A549 (cell line): ENCODE measurements around the gene MRPL23. TPM values are rescaled to one million over a fixed set of nuclear protein-coding genes. Genes with fewer than 3 reads are reported as not detected.

Experiments
- ATAC-seq, 2 experiments: fragments of 200-7000 bp in 1 of 2; fragments of >200 bp in 1 of 2; cut with Nextera tagmentation in 1 of 2; cut with Tn5 transposase in 1 of 2; 3 replicates each; pipeline versions ENCODE4 v1.8.0 to v1.9.1; 2018 to 2020; ENCODE audit warnings: mild to moderate bottlenecking in 1 of 2, moderate library complexity in 1 of 2
- CTCF ChIA-PET: fragments of 300-600 bp; sonication (Branson Sonifier 250); formaldehyde crosslinking; extraction: SDS; loops from one replicate; lab custom pipeline; 2021; ENCODE audit warnings: antibody characterized with exemption, inconsistent platforms; lab: Yijun Ruan, JAX
- POLR2A ChIA-PET: fragments of 350-600 bp; formaldehyde crosslinking; extraction: SDS; loops from one replicate; lab custom pipeline; 2021; ENCODE audit warnings: antibody characterized with exemption, inconsistent platforms; lab: Yijun Ruan, JAX
- DNase-seq, 2 experiments: peaks; one replicate each; pipeline versions ENCODE4 v3.0.0 to v3.0.0-alpha.2; 2011 to 2016; ENCODE audit warnings: low read depth in 1 of 2, low spot score in 1 of 2
- FAIRE-seq: peaks from 2 replicates; lab custom pipeline; 2011; peaks lifted over from hg19 to GRCh38; lab: Jason Lieb, UNC
- H3K27ac ChIP-seq, 2 experiments: fragments of >200 bp; sonication (Bioruptor Twin); formaldehyde crosslinking; 3 replicates each; pipeline ENCODE4 v1.5.1; 2016 to 2017
- H3K4me1 ChIP-seq: fragments of >200 bp; sonication (Bioruptor Twin); formaldehyde crosslinking; 3 replicates; pipeline ENCODE4 v1.6.1; 2016
- H3K4me2 ChIP-seq: fragments of >200 bp; sonication (Bioruptor Twin); formaldehyde crosslinking; 3 replicates; pipeline ENCODE4 v1.6.1; 2016
- H3K4me3 ChIP-seq: fragments of >200 bp; sonication (Bioruptor Twin); formaldehyde crosslinking; 3 replicates; pipeline ENCODE4 v1.5.1; 2016
- H3K9me3 ChIP-seq: fragments of >200 bp; sonication (Bioruptor Twin); formaldehyde crosslinking; 3 replicates; pipeline ENCODE4 v1.6.1; 2016
- CBX8 ChIP-seq: fragments of 200-600 bp; sonication (generic); IDR thresholded peaks from 2 replicates; pipeline ENCODE4 v1.6.1; 2016
- CHD4 ChIP-seq: fragments of 200-600 bp; sonication (generic); IDR thresholded peaks from 2 replicates; pipeline ENCODE4 v1.6.1; 2016; ENCODE audit warnings: antibody characterized with exemption, mild to moderate bottlenecking, borderline replicate concordance
- EHMT2 ChIP-seq: fragments of 200-600 bp; sonication (generic); IDR thresholded peaks from 2 replicates; pipeline ENCODE4 v1.6.1; 2016; ENCODE audit warnings: antibody characterized with exemption, low read depth, mild to moderate bottlenecking, moderate library complexity
- ESRRA ChIP-seq: fragments of 150-350 bp; IDR thresholded peaks from 2 replicates; pipeline ENCODE4 v1.6.1; 2014; ENCODE audit warnings: mild to moderate bottlenecking, low read length, borderline replicate concordance
- FOSL2 ChIP-seq, 2 experiments: fragments of 450-650 bp in 1 of 2; fragments of >200 bp in 1 of 2; sonication (Bioruptor Twin) in 1 of 2; formaldehyde crosslinking; IDR thresholded peaks; 2 replicates each; pipeline versions ENCODE4 v1.5.0 to v1.6.1; 2016 to 2020; ENCODE audit warnings: mild to moderate bottlenecking in 1 of 2, moderate library complexity in 1 of 2
- FOXS1 ChIP-seq: fragments of 250-450 bp; sonication (Bioruptor Pico); IDR thresholded peaks from 2 replicates; pipeline ENCODE4 v1.5.0; 2020; ENCODE audit warnings: mild to moderate bottlenecking, moderate library complexity
- HOXA7 ChIP-seq: fragments of 250-450 bp; sonication (Bioruptor Pico); IDR thresholded peaks from 2 replicates; pipeline ENCODE4 v1.5.0; 2020; ENCODE audit warnings: mild to moderate bottlenecking, moderate library complexity
- JUN ChIP-seq, 2 experiments: fragments of >200 bp; sonication (Bioruptor Twin); formaldehyde crosslinking; IDR thresholded peaks; 2 replicates in 1 of 2; 3 replicates in 1 of 2; pipeline ENCODE4 v1.6.1; 2016 to 2017
- JUNB ChIP-seq: fragments of >200 bp; sonication (Bioruptor Twin); formaldehyde crosslinking; IDR thresholded peaks from 2 replicates; pipeline ENCODE4 v1.6.1; 2016
- MAZ ChIP-seq: fragments of 150-350 bp; IDR thresholded peaks from 2 replicates; pipeline ENCODE4 v1.6.1; 2014; ENCODE audit warnings: antibody characterized with exemption, low read depth, low read length, borderline replicate concordance
- MYC ChIP-seq: IDR thresholded peaks from 2 replicates; pipeline ENCODE4 v1.6.1; 2012; ENCODE audit warnings: mild to moderate bottlenecking, inconsistent platforms, low read length, improper control_type of control experiment, borderline replicate concordance
- NPAS2 ChIP-seq: fragments of 250-450 bp; sonication (Bioruptor Pico); IDR thresholded peaks from 2 replicates; pipeline ENCODE4 v1.8.0; 2022; ENCODE audit warnings: mild to moderate bottlenecking, moderate library complexity, borderline replicate concordance
- NR3C1 ChIP-seq: fragments of >200 bp; sonication (Bioruptor Twin); formaldehyde crosslinking; IDR thresholded peaks from 3 replicates; pipeline ENCODE4 v1.6.1; 2017
- POLR2AphosphoS2 ChIP-seq: conservative IDR thresholded peaks from 2 replicates; pipeline ENCODE4 v1.6.1; 2012; ENCODE audit warnings: low read length, improper control_type of control experiment, inconsistent platforms
- RCOR1 ChIP-seq: fragments of 150-350 bp; IDR thresholded peaks from 2 replicates; pipeline ENCODE4 v1.6.1; 2014; ENCODE audit warnings: antibody characterized with exemption, low read length, low read depth
- RFX5 ChIP-seq: fragments of 450-650 bp; IDR thresholded peaks from 2 replicates; pipeline ENCODE4 v1.7.1; 2014; ENCODE audit warnings: antibody characterized with exemption, mild to moderate bottlenecking, moderate library complexity
- RNF2 ChIP-seq: fragments of 200-600 bp; sonication (generic); IDR thresholded peaks from 2 replicates; pipeline ENCODE4 v1.6.1; 2016; ENCODE audit warnings: low read depth, mild to moderate bottlenecking, antibody characterized with exemption, moderate library complexity, borderline replicate concordance
- ZSCAN20 ChIP-seq: fragments of 250-450 bp; sonication (Bioruptor Pico); IDR thresholded peaks from 2 replicates; pipeline ENCODE4 v1.8.0; 2022; ENCODE audit warnings: mild to moderate bottlenecking, moderate library complexity
- WGBS: methylation state at CpG from one replicate; pipeline ENCODE4 v1.1.6; 2017; ENCODE audit errors: missing lambda C conversion rate; 5-methylcytosine and 5-hydroxymethylcytosine counted together
- polyA plus RNA-seq, 4 experiments: library from polyadenylated mRNA; depleted of rRNA in 3 of 4; stranded (reverse); fragments of >200 nt; fragmentation: RNase III in 1 of 4; extraction: RNeasy Plus Mini Kit Qiagen cat#74134 plus additional on column Dnase treatment in 1 of 4; gene quantifications; 2 replicates in 3 of 4; 3 replicates in 1 of 4; pipeline ENCODE4 v1.2.3, GENCODE V29; 2011 to 2017
- TF ChIP-seq, protein P1 (sequence below): fragments of >200 bp; sonication (Bioruptor Twin); formaldehyde crosslinking; IDR thresholded peaks from 2 replicates; pipeline ENCODE4 v1.6.1; 2016
- TF ChIP-seq, protein P2 (sequence below): fragments of >200 bp; sonication (Bioruptor Twin); formaldehyde crosslinking; IDR thresholded peaks from 3 replicates; pipeline ENCODE4 v1.6.1; 2016
- TF ChIP-seq, protein P3 (sequence below): fragments of 150-350 bp; IDR thresholded peaks from 2 replicates; pipeline ENCODE4 v1.6.1; 2014; ENCODE audit warnings: low read depth, mild to moderate bottlenecking, low read length
- TF ChIP-seq, protein P4 (sequence below): fragments of 200-600 bp; sonication (generic); IDR thresholded peaks from 2 replicates; pipeline ENCODE4 v1.6.1; 2016; ENCODE audit warnings: antibody characterized with exemption, mild to moderate bottlenecking, moderate library complexity

Gene MRPL23
- polyA plus RNA-seq, 2 of the 4 experiments (the other 2 are of a cell fraction), result 77.7 to 160 TPM

DNA sequence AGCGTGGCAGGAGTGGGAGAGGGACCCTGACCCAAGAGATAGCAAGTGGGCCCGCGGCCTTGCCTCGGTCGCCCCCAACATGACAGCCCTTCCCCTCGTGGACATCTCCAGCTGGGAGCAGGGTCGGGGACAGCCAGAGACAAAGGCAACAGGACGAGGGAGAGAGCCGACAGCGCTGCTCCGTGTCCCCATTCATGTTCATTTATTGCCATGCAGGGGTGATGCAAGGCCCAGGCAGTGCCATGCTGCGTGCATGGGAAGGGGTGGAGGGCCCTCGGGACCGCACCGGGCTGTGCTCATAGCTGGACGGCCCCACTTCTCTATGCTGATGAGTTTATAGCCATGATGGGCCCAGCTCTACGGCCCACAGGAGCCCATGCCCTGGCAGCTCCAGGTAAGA, 12.7 kb downstream of the MRPL23 start:
- CTCF ChIA-PET, result interaction anchor here (0.6 to 28.2 kb wide), 8 partner anchors 9 to 307 kb away, joined by 3 to 554 read pairs (median 5); no protein-coding TSS in a partner anchor
- no peak overlapping the region for H3K4me2 ChIP-seq
- DNase-seq, result no peak
- no peak overlapping the region for H3K27ac ChIP-seq
- FAIRE-seq, result no peak
- no peaks in the 10 kb centered on the region for H3K9me3 ChIP-seq
- no peak overlapping the region for H3K4me3 ChIP-seq
- POLR2A ChIA-PET, result no interaction called here
- WGBS, result 86% methylated on average over 7 of the region's 17 CpGs
- no peaks in the 10 kb centered on the region for H3K4me1 ChIP-seq
- TF ChIP-seq RFX5, result no peak
- TF ChIP-seq, protein P1, sequence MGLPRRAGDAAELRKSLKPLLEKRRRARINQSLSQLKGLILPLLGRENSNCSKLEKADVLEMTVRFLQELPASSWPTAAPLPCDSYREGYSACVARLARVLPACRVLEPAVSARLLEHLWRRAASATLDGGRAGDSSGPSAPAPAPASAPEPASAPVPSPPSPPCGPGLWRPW, result no peak
- TF ChIP-seq, protein P2, sequence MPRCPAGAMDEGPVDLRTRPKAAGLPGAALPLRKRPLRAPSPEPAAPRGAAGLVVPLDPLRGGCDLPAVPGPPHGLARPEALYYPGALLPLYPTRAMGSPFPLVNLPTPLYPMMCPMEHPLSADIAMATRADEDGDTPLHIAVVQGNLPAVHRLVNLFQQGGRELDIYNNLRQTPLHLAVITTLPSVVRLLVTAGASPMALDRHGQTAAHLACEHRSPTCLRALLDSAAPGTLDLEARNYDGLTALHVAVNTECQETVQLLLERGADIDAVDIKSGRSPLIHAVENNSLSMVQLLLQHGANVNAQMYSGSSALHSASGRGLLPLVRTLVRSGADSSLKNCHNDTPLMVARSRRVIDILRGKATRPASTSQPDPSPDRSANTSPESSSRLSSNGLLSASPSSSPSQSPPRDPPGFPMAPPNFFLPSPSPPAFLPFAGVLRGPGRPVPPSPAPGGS, result no peak
- TF ChIP-seq MAZ, result no peak
- TF ChIP-seq EHMT2, result no peak
- TF ChIP-seq FOXS1 (CRISPR knock-in tag), result no peak
- no peak for TF ChIP-seq NR3C1
- no peak for TF ChIP-seq CBX8
- TF ChIP-seq POLR2AphosphoS2, result no peak
- no peak for TF ChIP-seq CHD4
- TF ChIP-seq ZSCAN20, result no peak
- TF ChIP-seq FOSL2 (IDR thresholded peaks at IDR 0.05), result no peak
- no peak for TF ChIP-seq FOSL2 (CRISPR knock-in tag; IDR thresholded peaks at IDR 0.05)
- TF ChIP-seq, all 56 proteins: peak for 0
- ATAC-seq, result peak in 1 of 2 experiments; percentile 50; a peak in 3 of 6 replicates

DNA sequence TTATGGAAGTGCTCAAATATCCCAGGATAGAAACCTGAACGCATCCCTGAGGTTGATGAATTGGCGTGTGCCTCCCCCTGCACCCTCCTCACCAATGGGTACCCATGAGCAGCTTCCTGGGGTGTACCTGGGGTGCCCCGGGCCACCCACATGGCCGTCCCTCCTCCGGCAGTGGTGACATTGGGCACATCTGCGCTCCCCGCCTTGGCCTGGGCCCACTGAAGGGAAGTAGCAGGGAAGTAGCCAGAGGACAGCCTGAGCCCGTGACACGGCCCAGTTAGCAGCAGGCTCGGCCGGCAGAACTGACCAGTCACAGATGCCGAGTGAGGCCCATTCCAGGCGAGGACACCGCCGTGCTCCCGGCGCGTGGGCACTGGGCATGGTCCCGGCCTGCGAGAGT, 16.7 kb downstream of the MRPL23 start:
- no peaks in the 10 kb centered on the region for H3K4me1 ChIP-seq
- no peak overlapping the region for H3K4me2 ChIP-seq
- POLR2A ChIA-PET, result no interaction called here
- no peak overlapping the region for H3K4me3 ChIP-seq
- no peak overlapping the region for H3K27ac ChIP-seq
- CTCF ChIA-PET, result interaction anchor here (1.0 to 28.2 kb wide), 2 partner anchors 81 to 189 kb away, joined by 3 to 554 read pairs; no protein-coding TSS in a partner anchor
- WGBS, result no CpG with 5 or more reads among the region's 20 CpGs
- FAIRE-seq (no peak), ATAC-seq (no peak)
- TF ChIP-seq, protein P3, sequence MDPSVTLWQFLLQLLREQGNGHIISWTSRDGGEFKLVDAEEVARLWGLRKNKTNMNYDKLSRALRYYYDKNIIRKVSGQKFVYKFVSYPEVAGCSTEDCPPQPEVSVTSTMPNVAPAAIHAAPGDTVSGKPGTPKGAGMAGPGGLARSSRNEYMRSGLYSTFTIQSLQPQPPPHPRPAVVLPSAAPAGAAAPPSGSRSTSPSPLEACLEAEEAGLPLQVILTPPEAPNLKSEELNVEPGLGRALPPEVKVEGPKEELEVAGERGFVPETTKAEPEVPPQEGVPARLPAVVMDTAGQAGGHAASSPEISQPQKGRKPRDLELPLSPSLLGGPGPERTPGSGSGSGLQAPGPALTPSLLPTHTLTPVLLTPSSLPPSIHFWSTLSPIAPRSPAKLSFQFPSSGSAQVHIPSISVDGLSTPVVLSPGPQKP, result no peak
- TF ChIP-seq FOXS1 (CRISPR knock-in tag) (no peak), CBX8 (no peak), NPAS2 (CRISPR knock-in tag) (no peak), RCOR1 (no peak), ZSCAN20 (no peak), MYC (no peak), JUNB (no peak), ESRRA (no peak), POLR2AphosphoS2 (no peak), HOXA7 (CRISPR knock-in tag) (no peak), JUN (IDR thresholded peaks at IDR 0.05) (no peak), RNF2 (no peak), MAZ (no peak)
- TF ChIP-seq, protein P4, sequence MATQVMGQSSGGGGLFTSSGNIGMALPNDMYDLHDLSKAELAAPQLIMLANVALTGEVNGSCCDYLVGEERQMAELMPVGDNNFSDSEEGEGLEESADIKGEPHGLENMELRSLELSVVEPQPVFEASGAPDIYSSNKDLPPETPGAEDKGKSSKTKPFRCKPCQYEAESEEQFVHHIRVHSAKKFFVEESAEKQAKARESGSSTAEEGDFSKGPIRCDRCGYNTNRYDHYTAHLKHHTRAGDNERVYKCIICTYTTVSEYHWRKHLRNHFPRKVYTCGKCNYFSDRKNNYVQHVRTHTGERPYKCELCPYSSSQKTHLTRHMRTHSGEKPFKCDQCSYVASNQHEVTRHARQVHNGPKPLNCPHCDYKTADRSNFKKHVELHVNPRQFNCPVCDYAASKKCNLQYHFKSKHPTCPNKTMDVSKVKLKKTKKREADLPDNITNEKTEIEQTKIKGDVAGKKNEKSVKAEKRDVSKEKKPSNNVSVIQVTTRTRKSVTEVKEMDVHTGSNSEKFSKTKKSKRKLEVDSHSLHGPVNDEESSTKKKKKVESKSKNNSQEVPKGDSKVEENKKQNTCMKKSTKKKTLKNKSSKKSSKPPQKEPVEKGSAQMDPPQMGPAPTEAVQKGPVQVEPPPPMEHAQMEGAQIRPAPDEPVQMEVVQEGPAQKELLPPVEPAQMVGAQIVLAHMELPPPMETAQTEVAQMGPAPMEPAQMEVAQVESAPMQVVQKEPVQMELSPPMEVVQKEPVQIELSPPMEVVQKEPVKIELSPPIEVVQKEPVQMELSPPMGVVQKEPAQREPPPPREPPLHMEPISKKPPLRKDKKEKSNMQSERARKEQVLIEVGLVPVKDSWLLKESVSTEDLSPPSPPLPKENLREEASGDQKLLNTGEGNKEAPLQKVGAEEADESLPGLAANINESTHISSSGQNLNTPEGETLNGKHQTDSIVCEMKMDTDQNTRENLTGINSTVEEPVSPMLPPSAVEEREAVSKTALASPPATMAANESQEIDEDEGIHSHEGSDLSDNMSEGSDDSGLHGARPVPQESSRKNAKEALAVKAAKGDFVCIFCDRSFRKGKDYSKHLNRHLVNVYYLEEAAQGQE, result no peak
- TF ChIP-seq, all 56 proteins: peak for 0
- H3K9me3 ChIP-seq, result no peaks in the 10 kb centered on the region
- DNase-seq, result no peak
